AML-193 (cell line): Measurements from ENCODE around the gene KLHL42.
A peak's percentile ranks its signal among the peaks of the same experiment; 100 is the strongest.
"Not testable (repeated sequence)": the region's sequence is repeated elsewhere in the genome, so short reads cannot be mapped to it uniquely, and the experiment has no call there.

Experiments used
- DNase-seq, 2 experiments: peaks; one replicate each; lab custom pipeline; 2025; lab: John Stamatoyannopoulos, UW

KLHL42 gene

DNA sequence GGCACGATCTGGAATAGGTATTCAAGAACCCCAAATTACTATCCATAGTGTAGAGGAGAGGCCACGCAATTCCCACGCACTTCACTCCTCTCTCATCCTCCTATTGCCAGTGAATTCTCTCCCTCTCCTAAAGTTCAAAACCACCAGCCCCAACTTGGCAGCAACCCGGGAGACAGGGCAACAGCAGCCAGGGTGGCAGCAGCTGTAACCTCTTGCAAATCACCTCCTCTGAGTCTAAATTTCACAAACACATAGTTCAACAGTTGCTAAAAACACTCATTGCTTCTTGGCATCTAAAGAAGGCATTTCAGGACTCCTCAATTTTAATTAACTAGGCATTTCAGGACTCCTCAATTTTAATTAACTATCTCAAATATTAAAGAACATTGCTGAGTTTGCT lies 37.7 kb downstream of the KLHL42 start:
- no peak for DNase-seq

DNA sequence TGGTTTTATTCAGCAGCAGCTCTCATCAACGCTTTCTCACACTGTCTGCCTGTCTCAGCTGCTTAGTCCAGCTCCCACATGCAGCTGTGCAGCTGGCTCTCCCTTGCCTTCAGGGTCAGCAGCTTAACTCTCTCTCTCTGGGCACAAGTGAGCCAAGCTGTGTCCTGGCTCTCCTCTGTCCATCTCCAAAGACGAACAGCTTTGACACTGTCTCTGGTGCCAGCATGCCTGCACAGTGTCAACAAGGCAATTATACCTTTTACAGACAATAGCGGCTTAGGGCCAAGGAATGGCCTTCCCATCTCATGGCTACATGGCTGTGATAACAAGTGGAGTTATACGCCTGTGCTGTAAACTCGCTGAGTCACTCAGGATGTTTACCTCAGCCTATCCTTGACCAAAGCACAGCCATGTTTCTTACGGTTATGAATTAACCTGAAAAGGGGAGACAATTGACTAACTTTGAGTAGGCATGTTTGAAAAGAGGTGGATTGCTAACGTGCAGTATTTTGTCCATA lies 38.4 kb downstream of the KLHL42 start:
- DNase-seq = no peak

DNA sequence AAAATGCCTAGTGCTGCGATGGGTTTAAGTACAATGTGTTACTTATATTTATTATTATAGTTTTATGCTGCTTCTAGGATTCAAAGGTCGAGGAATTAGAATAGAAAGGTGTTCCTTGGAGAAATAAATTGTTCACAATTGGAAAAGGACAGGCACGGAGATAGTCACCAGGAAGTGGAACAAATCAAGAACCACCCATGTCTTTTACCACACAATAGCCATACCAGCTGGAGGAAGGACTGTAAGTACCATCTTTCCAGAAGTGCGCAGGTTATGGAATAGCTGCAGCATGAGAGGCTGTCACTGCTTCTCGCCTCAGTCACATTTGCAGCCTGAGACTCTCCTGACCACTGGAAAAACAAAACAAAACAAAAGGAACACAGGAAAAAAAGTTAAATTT lies 40.5 kb downstream of the KLHL42 start:
- DNase-seq = no peak

DNA sequence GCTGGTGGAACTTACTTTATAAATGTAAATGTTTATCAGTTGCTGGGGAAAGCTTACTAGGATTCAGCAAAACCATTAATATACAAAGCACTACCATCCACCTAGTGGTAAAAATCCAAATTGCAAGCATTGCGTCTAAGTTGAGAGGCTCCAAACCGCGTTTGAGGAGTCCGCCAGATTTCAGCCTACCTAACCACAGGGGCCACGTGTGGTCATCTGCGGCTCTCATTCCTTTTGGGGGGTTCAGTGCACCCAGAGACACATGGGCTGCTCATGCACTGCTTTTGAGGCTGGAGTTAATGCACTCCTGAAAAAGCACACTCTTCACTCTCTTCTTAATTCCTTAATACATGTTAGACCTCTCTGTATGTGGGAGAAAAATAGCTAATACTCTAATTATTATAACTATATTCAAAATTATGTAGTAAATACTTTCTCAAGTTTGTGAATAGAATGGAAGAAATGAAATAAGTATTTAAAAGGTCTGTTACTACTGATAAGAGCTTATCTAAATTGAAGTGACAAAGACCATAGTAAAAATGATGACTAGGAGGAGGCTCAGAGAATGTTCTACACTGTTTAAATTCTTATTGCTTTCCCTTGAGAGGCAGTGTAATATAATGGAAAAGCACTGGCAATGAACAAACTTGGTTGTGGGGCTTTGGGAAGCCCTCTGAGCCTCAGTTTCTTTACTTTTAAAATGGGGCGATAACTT lies 41.4 kb downstream of the KLHL42 start:
- DNase-seq = peak; percentile 44 to 58

DNA sequence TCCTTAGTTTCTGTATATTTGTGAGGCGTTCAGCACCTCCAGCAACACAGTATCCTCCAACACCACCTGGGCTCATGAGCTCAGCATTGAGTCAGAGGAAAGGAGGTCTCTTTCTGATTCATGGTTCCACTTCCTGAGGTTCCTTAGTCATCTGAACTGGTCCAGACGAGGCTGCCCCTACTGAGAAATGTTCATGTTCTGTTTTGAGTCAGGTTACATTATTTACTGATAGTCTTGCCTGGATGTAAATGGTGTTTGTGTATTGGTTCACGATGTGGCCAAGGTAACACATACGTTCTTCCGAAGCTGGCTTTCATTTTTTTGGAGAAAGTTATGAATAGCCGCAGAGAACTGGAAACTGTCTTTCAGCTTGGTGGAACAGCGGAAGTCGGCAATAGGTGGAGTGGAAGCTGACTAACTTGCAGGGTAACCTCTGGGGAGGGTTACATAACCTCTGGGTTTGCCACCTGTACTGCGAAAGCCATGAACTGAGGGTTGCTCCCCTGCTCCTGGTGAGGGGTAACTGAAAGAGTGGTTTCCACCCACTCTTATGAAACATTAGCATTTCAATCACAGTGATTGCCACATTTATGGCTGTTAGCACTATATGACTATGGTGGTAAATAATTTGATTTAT lies 42.2 kb downstream of the KLHL42 start:
- DNase-seq = no peak

DNA sequence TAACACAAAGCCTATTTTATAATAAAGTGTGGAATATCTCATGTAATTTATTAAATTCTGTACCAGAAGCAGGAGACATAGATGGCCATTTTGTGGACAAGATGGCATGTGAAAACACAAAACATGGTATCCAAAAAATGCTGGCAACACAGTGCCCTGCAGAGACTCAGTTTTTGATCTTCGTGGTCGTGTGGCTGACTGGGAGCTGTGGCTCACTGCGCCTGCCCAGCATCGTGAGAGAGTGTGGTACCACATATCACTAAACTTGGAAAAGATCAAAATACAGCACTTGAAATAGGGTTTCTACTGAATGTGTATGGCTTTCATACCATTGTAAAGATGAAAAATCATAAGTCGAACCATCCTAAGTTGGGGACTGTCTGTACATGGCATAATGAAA lies 43.0 kb downstream of the KLHL42 start:
- no peak for DNase-seq

DNA sequence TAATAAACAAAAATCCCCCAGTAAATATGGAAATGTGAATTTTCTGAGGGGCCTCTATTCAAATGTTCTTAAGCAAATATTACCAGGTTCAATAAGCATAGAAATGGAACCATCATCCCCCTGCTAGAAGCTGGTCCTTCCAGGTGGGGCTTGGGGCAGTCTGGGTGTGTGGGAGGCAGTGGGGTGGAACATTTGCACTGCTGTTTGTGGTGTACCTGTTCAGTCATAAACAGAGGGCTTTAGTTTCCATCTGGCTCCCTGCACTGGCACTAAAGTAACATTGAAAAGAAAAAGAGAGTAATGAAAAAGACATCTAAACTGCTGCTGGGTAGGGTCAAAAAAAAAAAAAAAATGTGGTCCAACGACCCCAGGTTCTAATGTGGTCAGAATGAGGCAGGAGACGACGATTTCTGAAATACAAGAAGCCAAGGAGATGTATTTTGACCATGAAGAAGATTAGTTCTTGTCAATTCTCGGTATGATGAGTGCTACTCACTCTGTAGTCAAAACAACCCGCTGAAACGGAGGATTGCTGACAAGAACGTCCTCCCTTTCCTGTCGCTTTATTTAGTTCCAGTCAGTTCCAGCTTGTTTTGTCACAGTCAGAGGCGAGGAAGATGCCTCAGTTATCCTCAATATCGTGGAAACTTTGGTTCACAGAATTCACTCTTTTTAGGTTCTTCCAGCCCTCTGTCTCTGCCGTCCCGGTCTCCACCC lies 44.3 kb downstream of the KLHL42 start:
- DNase-seq = no peak

DNA sequence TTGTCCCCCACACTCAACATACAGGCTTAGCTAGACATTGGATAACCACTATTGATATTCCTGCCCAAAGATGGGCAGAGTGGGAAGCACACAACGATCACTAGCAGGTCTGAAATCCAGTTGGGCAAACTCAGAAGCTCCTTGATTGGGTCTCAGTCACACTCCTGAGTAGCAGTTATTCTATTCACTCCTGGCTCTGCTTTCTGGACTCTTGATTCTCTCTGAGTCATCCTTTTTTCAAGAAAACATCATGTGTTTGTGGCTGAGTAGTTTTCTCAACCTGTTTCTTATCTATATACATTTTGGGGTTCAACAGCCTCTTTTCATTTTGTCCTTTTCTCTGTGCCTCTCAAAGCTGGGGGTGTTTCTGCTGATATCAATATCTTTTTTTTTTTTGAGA lies 46.0 kb downstream of the KLHL42 start:
- DNase-seq = no peak

DNA sequence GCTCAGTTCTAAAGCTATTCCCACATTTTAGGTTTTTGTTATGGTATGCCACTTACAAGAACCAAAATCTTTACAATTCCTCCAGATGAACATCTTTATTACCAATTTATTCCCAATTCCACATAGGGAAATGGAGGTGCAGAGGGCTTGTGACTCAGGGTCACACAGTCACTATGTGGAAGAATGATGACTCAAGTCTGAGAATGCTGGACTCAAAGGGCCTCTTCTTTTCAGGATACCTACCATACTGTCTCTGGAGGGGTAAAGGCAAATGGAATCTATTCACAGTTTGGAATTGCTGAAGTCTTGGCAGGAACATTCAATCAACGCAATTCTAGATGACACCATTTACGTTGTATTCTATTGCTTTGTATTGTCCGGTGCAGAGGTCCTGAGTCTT lies 48.2 kb downstream of the KLHL42 start:
- no peak for DNase-seq

DNA sequence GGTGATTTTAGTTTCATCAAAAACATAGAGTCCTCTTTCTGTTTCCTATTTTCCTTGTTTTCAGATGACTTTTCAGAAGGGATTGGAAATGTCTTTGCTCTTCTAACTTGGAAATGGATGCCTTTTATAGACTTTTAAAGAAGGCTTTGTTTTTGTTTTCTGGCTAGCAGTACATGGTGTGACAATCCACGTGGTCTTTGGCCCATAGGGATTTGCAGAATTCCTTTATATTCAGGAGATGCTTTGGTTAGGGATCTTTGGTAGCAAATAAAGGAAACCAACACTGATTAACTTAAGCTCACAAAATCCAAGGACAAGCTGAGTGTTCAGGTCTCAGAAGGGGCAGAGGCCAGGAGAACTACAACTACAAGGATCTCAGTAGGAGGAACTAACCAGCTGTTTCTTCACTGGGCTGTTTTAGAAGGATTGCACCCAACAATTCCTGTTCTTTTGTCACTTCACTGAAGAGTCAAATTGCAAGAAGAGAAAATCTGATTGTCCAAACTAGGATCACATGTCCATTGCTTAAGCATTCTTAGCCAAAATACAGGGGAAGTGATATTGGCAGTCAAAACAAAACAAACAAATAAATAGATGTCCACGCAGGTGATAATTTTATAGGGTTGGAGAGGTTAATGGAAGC lies 58.6 kb downstream of the KLHL42 start:
- DNase-seq = no peak

DNA sequence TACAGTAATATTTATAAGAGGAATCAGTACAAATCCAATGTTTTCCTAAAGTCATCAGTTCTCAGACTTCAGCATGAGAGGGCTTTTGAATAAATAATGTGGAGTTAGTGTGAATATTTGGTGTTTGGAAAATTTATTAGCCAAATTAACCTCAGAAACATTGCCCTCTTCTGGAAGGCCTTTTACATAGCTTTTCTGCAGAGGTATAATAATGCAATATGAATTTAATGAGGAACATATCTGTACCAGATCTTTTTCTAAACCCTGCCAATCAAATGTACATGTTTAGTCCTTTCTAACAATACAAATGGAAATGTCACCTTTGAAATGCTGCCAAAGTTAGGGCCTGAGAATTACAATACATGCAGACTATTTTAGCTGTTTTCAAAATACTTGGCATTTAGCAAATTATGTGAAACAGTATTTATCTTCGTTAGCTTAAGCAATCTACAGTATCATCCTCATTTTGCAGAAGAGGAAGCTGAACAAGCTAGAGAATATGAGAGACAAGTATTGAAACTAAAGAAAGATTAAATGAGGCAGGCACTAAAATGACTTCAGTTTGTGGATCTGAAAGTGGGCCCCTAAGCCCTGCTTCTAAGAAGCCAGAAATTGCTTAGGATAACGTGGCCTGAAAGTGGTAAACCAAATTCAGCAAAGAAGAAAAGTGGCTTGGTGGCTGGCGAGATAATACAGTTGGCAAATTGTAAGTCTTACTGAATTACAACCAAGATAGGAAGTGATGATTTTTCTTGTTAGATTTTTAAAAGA lies 60.4 kb downstream of the KLHL42 start:
- DNase-seq = peak; percentile 13 to 16

DNA sequence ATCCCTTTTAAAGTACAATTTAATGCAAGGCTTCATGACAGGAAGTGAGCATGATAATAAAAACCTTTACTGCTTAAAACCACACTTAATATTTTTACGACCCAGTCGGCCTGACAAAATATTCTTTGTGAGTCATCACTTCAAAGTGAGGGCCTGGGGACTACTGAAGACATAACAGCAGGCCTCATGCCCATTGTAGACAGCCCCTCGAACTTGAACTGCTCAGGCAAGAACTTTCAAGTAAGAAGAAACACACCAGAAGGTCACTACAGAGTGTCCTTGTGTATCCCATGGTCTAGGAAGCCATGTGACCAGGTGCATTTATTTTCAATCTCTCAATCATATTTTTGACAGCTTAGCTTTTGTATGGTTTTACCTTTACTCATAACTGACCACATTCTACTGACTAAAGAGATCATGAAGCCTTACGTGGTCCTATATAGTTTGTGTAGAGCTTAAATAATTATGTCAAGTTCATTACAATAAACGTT lies 61.4 kb downstream of the KLHL42 start:
- no peak for DNase-seq

DNA sequence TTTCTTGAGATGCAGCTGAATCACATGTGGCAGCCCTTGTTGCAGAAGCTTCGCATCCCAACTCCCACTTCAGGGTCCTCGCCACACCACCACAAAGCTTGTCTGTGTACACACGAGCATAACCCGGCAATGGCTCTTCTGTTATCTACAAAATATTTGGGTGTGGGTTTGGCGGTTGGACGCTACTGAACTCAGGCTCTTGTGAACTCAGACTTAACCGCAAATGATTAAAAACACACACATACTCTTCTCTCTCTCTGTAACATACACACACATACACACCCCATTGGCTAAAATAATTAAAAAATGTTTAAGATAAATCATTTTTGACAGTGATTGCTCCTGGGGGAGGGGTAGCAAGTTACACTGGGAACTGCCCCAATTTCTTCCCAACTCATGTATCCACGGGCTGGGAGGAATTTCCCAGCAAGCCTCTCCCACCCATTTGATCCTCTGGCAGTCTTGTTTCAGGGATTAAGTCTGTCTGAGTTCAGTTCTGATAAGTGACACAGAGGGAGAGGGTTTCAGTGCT lies 63.7 kb downstream of the KLHL42 start:
- no peak for DNase-seq

DNA sequence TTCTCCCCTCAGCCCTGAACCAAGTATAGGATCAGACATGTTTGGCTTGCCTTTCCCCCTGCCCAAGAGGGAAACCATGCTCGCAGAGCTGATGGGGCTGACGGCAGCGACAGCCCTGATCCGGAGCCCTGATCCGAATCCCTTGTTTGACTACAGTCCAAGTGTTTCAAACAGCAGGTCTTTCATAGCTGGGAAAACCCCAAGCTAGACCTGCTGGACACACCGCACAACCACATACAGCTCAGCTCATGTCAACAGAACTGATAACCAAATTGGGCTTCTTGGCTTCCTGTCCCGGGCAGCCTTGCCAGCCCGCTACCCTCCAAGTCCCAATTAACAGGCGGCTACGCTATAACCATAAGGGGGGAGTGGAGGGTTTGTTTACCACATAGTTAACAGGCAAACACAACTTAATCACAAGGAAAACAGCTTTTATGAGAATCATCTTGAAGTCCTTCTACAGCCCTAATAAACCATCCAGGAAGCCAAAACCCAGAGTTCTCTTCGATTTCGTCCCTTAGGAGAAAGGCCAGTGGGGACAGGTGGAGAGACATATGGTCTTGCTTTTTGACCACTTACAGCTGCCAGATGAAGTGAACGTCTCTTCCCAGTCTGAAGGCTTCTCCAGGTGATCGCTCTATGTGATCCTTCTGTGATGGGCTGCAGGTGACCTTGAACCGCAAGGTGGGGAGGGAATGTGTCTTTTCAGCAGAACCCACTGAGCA lies 64.5 kb downstream of the KLHL42 start:
- no peak for DNase-seq

DNA sequence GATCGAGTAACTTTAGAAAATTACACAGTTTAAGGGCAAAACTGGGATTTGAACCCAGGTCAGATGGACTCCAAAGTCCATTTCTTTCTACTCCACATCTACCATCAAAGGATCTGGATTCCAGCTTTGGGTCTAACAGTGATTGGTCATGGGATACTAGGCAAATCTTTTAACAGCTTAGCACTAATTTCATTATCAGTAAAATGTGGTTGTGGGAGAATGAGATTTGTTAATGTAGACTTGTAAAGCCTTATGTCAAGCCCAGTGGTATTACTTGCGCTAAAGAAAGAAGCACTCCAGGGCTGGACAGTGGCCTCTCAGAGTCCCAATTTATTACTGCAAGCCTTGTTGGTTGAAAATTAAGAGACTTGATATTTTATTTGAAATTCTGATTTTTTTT lies 65.2 kb downstream of the KLHL42 start:
- DNase-seq = no peak

DNA sequence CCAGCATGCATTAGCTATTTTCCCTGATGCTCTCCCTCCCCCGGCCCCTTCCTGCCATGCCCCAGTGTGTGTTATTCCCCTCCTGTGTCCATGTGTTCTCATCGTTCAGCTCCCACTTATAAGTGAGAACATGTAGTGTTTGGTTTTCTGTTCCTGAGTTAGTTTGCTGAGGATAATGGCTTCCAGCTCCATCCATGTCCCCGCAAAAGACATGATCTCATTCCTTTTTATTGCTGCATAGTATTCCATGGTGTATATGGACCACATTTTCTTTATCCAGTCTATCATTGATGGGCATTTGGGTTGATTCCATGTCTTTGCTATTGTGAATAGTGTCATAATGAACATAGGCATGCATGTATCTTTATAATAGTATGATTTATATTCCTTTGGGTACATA lies 65.7 kb downstream of the KLHL42 start:
- not testable (repeated sequence) for DNase-seq

DNA sequence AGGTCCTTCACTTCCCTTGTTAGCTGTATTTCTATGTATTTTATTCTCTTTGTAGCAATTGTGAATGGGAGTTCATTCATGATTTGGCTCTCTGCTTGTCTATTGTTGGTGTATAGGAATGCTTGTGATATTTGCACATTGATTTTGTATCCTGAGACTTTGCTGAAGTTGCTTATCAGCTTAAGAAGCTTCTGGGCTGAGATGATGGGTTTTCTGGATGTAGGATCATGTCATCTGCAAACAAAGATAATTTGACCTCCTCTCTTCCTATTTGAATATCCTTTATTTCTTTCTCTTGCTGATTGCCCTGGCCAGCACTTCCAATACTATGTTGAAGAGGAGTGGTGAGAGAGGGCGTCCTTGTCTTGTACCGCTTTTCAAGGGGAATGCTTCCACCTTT lies 67.3 kb downstream of the KLHL42 start:
- DNase-seq = not testable (repeated sequence)

DNA sequence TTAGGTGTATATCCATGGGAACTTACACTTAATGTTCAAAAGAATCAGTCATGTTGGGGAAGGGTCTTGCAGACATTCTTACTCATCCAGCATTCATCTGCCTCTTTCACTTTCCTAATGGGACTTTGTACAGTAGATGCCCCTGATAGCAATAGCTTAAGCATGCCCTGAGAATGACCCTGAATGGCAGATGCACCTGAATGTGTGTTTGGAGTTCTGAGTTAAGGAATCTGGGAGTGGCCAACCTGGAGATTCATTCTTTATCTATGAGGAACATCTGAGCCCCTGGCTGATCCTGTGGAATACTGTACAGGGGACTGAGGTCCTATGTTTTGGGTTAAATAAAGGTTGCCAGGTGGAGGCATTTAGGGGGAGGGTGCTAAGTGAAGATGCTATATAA lies 71.3 kb downstream of the KLHL42 start:
- DNase-seq = no peak

DNA sequence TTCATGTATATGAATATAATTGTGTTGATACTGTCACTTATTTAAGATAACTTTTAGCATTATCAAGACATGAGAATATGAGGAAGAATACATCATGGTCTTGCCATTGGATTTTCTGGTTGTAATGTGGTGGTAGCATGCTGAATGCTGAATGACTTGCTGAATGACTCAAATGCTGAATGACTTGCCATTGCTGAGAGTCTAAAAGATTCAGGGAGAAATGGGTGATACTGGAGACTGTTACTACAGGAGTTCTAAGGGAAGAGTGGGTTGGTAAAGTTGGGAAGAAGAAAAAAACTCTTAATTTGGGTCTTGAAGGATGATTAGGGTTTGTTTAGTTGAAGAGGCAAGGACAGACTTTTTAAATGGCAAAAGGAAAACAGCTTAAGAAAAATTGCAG lies 72.1 kb downstream of the KLHL42 start:
- no peak for DNase-seq
